Measurements from ENCODE around the gene FOLH1.

DNA sequence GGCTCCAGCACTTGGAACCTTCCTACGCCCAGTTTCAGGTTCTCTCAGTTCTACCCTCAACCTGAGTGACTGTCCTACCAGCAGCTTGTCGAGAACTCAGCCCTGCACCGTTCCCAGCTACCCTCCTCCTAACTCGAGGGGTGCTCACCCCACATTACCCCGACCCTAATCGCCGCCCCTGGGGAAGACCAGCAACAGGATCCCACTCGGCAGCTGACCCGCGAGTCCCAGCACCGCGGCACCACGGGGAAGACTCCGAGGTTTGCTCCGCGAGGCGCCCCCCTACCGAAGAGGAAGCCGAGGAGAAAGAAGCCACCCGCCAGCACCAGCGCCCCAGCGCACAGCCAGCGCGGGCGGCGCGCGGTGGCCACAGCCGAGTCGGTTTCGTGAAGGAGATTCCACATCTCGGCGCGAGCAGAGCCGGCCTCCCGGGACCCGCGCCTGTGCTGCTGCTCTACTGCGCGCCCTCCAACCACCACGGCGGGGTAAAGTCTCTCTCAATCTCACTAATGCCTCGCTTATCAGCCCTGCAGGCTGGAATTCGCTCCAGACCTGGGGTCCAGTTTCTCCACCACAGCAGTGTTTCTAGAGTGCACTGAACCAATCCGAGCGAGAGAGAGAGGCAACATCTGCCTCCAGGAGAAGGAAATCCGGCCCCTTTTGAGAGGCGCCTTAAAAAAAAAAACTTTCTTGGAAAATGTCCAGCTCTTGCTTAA, at the start of gene FOLH1:
- no peak for TF ChIP-seq POLR2AphosphoS5 (IDR thresholded peaks at IDR 0.05)
- TF ChIP-seq, protein P1, sequence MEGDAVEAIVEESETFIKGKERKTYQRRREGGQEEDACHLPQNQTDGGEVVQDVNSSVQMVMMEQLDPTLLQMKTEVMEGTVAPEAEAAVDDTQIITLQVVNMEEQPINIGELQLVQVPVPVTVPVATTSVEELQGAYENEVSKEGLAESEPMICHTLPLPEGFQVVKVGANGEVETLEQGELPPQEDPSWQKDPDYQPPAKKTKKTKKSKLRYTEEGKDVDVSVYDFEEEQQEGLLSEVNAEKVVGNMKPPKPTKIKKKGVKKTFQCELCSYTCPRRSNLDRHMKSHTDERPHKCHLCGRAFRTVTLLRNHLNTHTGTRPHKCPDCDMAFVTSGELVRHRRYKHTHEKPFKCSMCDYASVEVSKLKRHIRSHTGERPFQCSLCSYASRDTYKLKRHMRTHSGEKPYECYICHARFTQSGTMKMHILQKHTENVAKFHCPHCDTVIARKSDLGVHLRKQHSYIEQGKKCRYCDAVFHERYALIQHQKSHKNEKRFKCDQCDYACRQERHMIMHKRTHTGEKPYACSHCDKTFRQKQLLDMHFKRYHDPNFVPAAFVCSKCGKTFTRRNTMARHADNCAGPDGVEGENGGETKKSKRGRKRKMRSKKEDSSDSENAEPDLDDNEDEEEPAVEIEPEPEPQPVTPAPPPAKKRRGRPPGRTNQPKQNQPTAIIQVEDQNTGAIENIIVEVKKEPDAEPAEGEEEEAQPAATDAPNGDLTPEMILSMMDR (IDR thresholded peaks at IDR 0.05): no peak
